GM12875 (cell line): ENCODE results near the gene LRRC73.
"Not testable (repeated sequence)": the region's sequence is repeated elsewhere in the genome, so short reads cannot be mapped to it uniquely, and the experiment has no call there.

Experiments
- H3K4me3 ChIP-seq: one replicate; pipeline ENCODE4 v1.5.1; 2011; ENCODE audit warnings: low read depth, low read length, control low read depth
- TF ChIP-seq, protein P1 (sequence below): IDR thresholded peaks from 2 replicates; pipeline ENCODE4 v1.5.1; 2011; ENCODE audit warnings: low read depth, mild to moderate bottlenecking, control low read depth, inconsistent platforms, low read length, moderate library complexity, borderline replicate concordance; ENCODE audit not compliant: insufficient read depth

The LRRC73 gene

DNA sequence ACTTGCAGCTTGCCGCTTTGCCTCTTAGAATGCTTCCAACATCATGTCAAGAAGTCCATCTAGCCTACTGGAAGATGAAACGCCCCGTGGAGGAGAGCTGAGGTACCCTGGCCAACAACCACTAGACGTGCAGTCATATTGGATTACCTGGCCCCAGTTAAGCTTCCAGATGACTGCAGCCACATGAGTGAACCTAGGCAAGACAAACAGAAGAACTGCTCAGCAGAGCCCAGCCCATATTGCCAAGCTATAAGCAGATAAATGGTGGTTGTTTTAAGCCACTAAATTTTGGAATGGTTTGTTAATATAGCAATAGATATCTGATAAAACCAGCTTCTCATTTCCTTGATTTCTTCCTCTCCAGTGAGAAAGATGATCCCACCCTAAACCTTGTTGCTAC, 50.1 kb downstream of the LRRC73 start:
- H3K4me3 ChIP-seq: no peak overlapping the region

DNA sequence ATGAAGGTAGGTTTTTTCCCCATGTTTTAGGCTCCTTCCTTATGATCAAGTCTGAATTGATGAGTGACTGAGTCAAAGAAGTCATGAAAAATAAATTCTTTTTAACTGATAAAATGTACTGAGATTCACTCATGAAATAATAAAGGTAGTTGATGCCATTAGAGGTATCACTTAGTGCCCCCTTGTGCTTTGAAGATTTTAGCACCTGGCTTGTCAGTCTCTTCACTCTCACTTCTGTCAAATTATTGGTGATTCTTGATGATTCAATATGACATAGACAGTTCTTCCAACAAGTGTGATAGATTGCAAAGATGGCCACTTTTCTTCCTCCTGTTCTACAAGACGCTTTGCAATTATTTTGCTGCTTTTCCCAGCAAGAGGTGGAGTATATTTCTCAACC, 50.6 kb downstream of the LRRC73 start:
- no peak overlapping the region for H3K4me3 ChIP-seq
- TF ChIP-seq, protein P1, sequence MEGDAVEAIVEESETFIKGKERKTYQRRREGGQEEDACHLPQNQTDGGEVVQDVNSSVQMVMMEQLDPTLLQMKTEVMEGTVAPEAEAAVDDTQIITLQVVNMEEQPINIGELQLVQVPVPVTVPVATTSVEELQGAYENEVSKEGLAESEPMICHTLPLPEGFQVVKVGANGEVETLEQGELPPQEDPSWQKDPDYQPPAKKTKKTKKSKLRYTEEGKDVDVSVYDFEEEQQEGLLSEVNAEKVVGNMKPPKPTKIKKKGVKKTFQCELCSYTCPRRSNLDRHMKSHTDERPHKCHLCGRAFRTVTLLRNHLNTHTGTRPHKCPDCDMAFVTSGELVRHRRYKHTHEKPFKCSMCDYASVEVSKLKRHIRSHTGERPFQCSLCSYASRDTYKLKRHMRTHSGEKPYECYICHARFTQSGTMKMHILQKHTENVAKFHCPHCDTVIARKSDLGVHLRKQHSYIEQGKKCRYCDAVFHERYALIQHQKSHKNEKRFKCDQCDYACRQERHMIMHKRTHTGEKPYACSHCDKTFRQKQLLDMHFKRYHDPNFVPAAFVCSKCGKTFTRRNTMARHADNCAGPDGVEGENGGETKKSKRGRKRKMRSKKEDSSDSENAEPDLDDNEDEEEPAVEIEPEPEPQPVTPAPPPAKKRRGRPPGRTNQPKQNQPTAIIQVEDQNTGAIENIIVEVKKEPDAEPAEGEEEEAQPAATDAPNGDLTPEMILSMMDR: no peak

More for the DNA sequence above, 50.1 kb downstream of the LRRC73 start:
- TF ChIP-seq, protein P1: no peak

DNA sequence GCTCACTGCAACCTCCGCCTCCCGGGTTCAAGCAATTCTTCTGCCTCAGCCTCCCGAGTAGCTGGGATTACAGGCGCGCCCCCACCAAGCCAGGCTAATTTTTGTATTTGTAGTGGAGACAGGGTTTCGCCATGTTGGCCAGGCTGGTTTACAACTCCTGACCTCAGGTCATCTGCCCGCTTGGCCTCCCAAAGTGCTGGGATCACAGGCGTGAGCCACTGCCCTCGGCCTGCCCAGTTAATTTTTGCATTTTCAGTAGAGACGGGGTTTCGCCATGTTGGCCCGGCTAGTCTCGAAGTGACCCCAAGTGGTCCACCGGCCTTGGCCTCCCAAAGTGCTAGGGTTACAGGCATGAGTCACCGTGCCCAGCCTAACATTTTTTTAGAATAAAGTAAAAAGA, 52.0 kb downstream of the LRRC73 start:
- not testable (repeated sequence) for H3K4me3 ChIP-seq

DNA sequence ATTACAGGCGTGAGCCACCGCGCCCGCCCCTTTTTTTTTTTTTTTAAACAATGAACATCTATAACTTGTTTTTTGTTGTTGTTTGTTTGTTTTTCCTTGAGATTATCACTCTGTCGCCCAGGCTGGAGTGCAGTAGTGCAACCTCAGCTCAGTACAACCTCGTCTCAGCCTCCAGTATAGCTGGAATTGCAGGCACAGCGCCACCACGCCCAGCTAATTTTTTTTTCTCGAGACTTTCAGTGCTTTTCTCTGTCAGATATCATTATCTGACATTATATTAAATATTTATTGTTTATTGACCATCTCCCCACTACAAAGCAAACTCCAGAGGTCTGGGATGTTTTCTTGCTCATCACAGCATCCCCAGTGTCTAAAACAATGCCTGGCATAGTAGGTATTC, 52.5 kb downstream of the LRRC73 start:
- TF ChIP-seq, protein P1: no peak
- no peak overlapping the region for H3K4me3 ChIP-seq
